Keratinocyte (primary cell): ENCODE measurements around the gene ONECUT1.

Source experiments
- CTCF ChIP-seq, 3 experiments: IDR thresholded peaks in 1 of 3; conservative IDR thresholded peaks in 1 of 3; optimal IDR thresholded peaks in 1 of 3; 2 replicates in 2 of 3; 3 replicates in 1 of 3; pipeline versions ENCODE3 to v1.5.1; 2011; ENCODE audit warnings: low read length in 3 of 3, mild to moderate bottlenecking in 3 of 3, moderate library complexity in 2 of 3, control low read depth in 1 of 3, inconsistent platforms in 1 of 3; ENCODE audit not compliant: insufficient read depth in 2 of 3; ENCODE audit errors: extremely low read depth in 1 of 3
- EZH2 ChIP-seq: IDR thresholded peaks from one replicate; pipeline ENCODE4 v1.6.1; 2012; ENCODE audit warnings: inconsistent platforms, mild to moderate bottlenecking, low read length, moderate library complexity

- no peak for TF ChIP-seq CTCF (optimal IDR thresholded peaks at IDR 0.05 in 1 of 3, IDR thresholded peaks at IDR 0.05 in 1 of 3, conservative IDR thresholded peaks at IDR 0.05 in 1 of 3; ENCODE audit: extremely low read depth in 1 of 3, insufficient read depth in 2 of 3, low read length in 3 of 3)
- no peak for TF ChIP-seq EZH2
Observed at GRCh38 chr15:52714968-52715367, 75.2 kb downstream of the ONECUT1 start.
